Natural killer cell (primary cell): Measurements from ENCODE around the gene RINL. TPM values are rescaled to one million over a fixed set of nuclear protein-coding genes. Genes with fewer than 3 reads are reported as not detected.

ENCODE experiments used
- ATAC-seq, 3 donors: fragments of 150-1000 bp in 2 of 3; fragments of 200-7000 bp in 1 of 3; cut with Tn5 transposase; 1 replicate in 1 of 3; 2 replicates in 2 of 3; pipeline ENCODE4 v1.10.0; 2021; ENCODE audit warnings: mild to moderate bottlenecking in 2 of 3, moderate library complexity in 2 of 3
- DNase-seq, 2 donors: peaks; one replicate each; pipeline versions ENCODE4 v3.0.0 to v3.0.0-alpha.2; 2013 to 2021; ENCODE audit warnings: mixed read lengths in 1 of 2
- H3K27ac ChIP-seq: one replicate; pipeline ENCODE4 v1.5.1; 2013; ENCODE audit warnings: mild to moderate bottlenecking, low read length
- H3K27me3 ChIP-seq: one replicate; pipeline ENCODE4 v1.6.1; 2013; ENCODE audit warnings: low read length; ENCODE audit not compliant: control insufficient read depth, insufficient read depth
- H3K36me3 ChIP-seq: one replicate; pipeline ENCODE4 v1.6.1; 2013; ENCODE audit warnings: low read length; ENCODE audit not compliant: control insufficient read depth, insufficient read depth
- H3K4me1 ChIP-seq: one replicate; pipeline ENCODE4 v1.6.1; 2013; ENCODE audit warnings: low read length; ENCODE audit not compliant: control insufficient read depth, insufficient read depth
- H3K4me3 ChIP-seq: one replicate; pipeline ENCODE4 v1.5.1; 2013; ENCODE audit warnings: low read length
- H3K9me3 ChIP-seq: one replicate; pipeline ENCODE4 v1.6.1; 2013; ENCODE audit warnings: low read length; ENCODE audit not compliant: control insufficient read depth, insufficient read depth
- H3K27ac Mint-ChIP-seq, 2 donors: one replicate each; pipeline ENCODE4 v1.8.0; 2022; ENCODE audit warnings: mild to moderate bottlenecking in 2 of 2, mixed read lengths in 2 of 2, moderate library complexity in 1 of 2
- H3K27me3 Mint-ChIP-seq, 2 donors: one replicate each; pipeline ENCODE4 v1.8.0; 2022; ENCODE audit warnings: low read depth in 2 of 2, mixed read lengths in 2 of 2
- H3K36me3 Mint-ChIP-seq: one replicate; pipeline ENCODE4 v1.8.0; 2022; ENCODE audit warnings: mixed read lengths
- H3K4me1 Mint-ChIP-seq, 2 donors: one replicate each; pipeline ENCODE4 v1.8.0; 2022; ENCODE audit warnings: mixed read lengths in 2 of 2
- H3K4me3 Mint-ChIP-seq: one replicate; pipeline ENCODE4 v1.8.0; 2022; ENCODE audit warnings: mild to moderate bottlenecking, moderate library complexity, mixed read lengths
- H3K9me3 Mint-ChIP-seq, 2 donors: one replicate each; pipeline ENCODE4 v1.8.0; 2022; ENCODE audit warnings: mixed read lengths in 2 of 2
- WGBS: methylation state at CpG from one replicate; pipeline ENCODE4 v1.1.7; 2013; ENCODE audit warnings: missing lambda C conversion rate; ENCODE audit not compliant: insufficient coverage; 5-methylcytosine and 5-hydroxymethylcytosine counted together
- intact Hi-C: fragments of 100-400 bp; cut with micrococcal nuclease; formaldehyde crosslinking; loops from one replicate; pipeline ENCODE4 v1.14.2; 2022
- total RNA-seq, 4 donors: library from RNA; stranded (reverse); fragments of 120-200 nt in 1 of 4; gene quantifications; one replicate each; pipeline versions ENCODE4 v1.2.3 to v1.2.4, GENCODE V29; 2013 to 2022
- TF ChIP-seq, protein P1 (sequence below): fragments of 200-600 bp; IDR thresholded peaks from one replicate; pipeline ENCODE4 v1.8.0; 2022; ENCODE audit warnings: antibody characterized with exemption

Gene RINL
- total RNA-seq, 3 donors from 2014 or later (not counting 1 experiment from before 2014, with no cell fraction given): 59.7 to 65.6 (median 59.7) TPM

DNA sequence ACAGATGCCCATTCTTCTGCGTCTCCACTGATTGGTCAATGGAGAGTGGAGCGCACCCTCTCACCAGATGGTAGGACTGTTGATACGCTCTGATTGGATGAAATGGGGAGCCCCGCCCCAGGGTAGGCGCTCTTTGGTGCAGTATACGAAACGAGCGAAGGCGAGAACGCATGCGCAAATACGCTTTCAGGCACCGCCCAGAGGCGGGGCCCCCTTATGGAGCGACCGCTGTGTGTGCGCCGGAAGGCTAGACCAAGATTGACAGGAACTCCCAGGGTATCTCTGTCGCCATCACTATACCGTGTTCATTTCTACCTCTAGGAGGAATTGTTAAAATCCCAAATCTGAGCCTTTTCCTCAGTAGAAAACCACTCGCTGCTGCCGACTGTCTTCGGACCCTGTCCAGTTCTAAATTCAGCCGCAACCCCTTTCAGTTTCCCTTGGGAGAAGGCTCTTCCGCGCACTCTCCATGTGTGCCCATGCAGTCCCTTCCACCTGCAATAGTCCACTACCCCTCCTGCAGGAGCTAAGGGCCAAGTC lies 27.6 kb downstream of the RINL start:
- Mint-ChIP-seq H3K27ac (peak overlapping the region; percentile 99 to 100), H3K27me3 (no peaks in the 10 kb centered on the region), H3K4me3 (peak overlapping the region; percentile 96), H3K4me1 (peaks cover 54 to 67% of the 10 kb centered on the region in 2 donors), H3K36me3 (peaks cover 4% of the 10 kb centered on the region), H3K9me3 (no peaks in the 10 kb centered on the region)
- WGBS: 0% methylated on average over 26 of the region's 26 CpGs
- Histone ChIP-seq H3K36me3 (peaks cover 22% of the 10 kb centered on the region), H3K27ac (peak overlapping the region; percentile 97), H3K27me3 (no peaks in the 10 kb centered on the region), H3K9me3 (no peaks in the 10 kb centered on the region), H3K4me1 (peaks cover 58% of the 10 kb centered on the region), H3K4me3 (peak overlapping the region; percentile 84)
- DNase-seq (peak in 1 of 2 donors; percentile 100), ATAC-seq (peak; percentile 63 to 86 (median 71))
- TF ChIP-seq, protein P1, sequence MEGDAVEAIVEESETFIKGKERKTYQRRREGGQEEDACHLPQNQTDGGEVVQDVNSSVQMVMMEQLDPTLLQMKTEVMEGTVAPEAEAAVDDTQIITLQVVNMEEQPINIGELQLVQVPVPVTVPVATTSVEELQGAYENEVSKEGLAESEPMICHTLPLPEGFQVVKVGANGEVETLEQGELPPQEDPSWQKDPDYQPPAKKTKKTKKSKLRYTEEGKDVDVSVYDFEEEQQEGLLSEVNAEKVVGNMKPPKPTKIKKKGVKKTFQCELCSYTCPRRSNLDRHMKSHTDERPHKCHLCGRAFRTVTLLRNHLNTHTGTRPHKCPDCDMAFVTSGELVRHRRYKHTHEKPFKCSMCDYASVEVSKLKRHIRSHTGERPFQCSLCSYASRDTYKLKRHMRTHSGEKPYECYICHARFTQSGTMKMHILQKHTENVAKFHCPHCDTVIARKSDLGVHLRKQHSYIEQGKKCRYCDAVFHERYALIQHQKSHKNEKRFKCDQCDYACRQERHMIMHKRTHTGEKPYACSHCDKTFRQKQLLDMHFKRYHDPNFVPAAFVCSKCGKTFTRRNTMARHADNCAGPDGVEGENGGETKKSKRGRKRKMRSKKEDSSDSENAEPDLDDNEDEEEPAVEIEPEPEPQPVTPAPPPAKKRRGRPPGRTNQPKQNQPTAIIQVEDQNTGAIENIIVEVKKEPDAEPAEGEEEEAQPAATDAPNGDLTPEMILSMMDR: no peak
- intact Hi-C loops: loop anchor here (1.0 to 5.0 kb wide), 6 partner anchors 15 to 552 kb away; partner anchors contain the start of genes ECH1, MRPS12, NFKBIB and SARS2

DNA sequence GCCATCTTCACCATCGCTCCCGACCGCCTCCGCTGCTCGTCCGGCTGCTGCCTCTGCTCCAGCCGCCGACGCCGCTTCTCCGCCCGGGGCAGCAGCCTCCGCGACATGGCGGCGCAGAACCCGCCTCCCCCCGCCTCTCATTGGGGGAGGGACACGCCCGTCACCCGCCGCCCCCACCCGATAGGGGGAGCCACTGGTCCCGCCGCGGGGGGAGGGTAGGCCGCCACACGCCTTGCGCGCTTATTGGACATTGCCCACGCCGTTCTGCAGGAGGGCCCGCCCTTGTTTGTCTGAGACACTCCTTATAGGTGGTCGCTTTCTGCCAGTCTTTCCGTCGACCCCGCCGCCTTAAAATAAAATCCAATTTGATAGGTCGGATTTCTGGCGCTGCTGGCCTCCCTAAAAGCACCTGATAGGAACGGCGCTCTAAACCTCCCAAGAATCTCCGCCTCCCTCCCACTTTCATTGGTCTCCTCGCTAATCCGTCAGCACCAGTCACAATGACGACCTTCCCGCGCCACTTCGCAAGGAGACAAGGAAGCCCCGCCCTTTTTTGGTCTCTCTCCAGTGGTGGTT lies 28.1 kb downstream of the RINL start, which contains the start of gene HNRNPL:
Gene HNRNPL (minus strand): TSS at position 127 of the 576 bp plus-strand sequence. CDS start 20 bp downstream, at position 107.
- peaks cover 9% of the 10 kb centered on the region for H3K36me3 Mint-ChIP-seq
- H3K4me1 ChIP-seq: peaks cover 61% of the 10 kb centered on the region
- TF ChIP-seq, protein P1: peak; percentile 26
- peak in 1 of 2 donors; percentile 98 for DNase-seq
- H3K4me1 Mint-ChIP-seq: peaks cover 59 to 69% of the 10 kb centered on the region in 2 donors
- H3K27me3 Mint-ChIP-seq: no peaks in the 10 kb centered on the region
- under 1% methylated on average over 50 of the region's 50 CpGs for WGBS
- ATAC-seq: peak; percentile 58 to 85 (median 69)
- peaks cover 28% of the 10 kb centered on the region for H3K36me3 ChIP-seq
- H3K27ac ChIP-seq: peak within 1 kb of the TSS; percentile 97
- peak within 1 kb of the TSS; percentile 96 for H3K4me3 Mint-ChIP-seq
- peak within 1 kb of the TSS; percentile 84 for H3K4me3 ChIP-seq
- intact Hi-C loops: loop anchor here (1.0 to 5.0 kb wide), 6 partner anchors 15 to 553 kb away; partner anchors contain the start of genes ECH1, MRPS12, NFKBIB and SARS2
- H3K9me3 ChIP-seq: no peaks in the 10 kb centered on the region
- H3K27ac Mint-ChIP-seq: peak within 1 kb of the TSS; percentile 99 to 100
- no peaks in the 10 kb centered on the region for H3K27me3 ChIP-seq
- H3K9me3 Mint-ChIP-seq: no peaks in the 10 kb centered on the region

DNA sequence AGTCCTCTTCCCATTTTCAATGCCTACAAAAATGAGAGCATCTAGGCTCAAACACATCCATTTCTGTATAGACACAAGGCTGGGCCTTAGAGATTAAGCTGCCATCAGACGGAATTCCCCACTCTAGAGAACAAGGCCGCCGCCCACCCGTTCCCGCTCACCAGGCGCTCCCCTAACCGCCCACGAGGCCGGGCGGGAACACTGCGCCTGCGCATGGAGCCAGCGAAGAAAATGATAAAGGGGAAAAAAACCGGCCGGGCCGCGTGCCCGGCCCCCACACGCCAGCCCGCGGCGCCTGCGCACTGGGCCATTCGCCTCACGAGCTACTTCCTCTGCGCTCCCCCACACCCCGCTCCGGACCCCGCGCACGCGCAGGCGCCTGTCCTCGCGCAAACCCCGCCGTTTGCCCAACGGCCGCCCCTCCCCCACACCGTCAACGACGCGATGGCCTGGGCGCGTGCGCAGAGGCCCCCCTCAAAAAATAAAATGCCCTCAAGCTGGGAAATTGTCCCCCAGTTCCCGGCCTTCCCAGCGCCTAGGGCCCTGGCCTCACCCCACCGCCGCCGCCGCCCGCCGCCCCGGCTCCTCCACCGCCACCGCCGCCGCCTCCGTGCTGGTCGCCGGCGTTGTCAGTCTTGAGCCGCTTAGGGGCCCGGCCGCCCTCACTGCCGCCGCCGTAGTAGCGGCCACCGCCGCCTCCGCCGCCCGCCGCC lies 28.8 kb downstream of the RINL start:
- Mint-ChIP-seq H3K36me3 (peaks cover 14% of the 10 kb centered on the region), H3K4me1 (peaks cover 63 to 74% of the 10 kb centered on the region in 2 donors), H3K27ac (peak overlapping the region; percentile 99 to 100), H3K9me3 (no peaks in the 10 kb centered on the region), H3K27me3 (no peaks in the 10 kb centered on the region), H3K4me3 (peak overlapping the region; percentile 96)
- ATAC-seq: peak; percentile 21 to 52 (median 39)
- Histone ChIP-seq H3K9me3 (no peaks in the 10 kb centered on the region), H3K36me3 (peaks cover 34% of the 10 kb centered on the region), H3K27ac (peak overlapping the region; percentile 90), H3K4me1 (peaks cover 62% of the 10 kb centered on the region), H3K4me3 (peak overlapping the region; percentile 40), H3K27me3 (no peaks in the 10 kb centered on the region)
- intact Hi-C loops: no loop called here
- under 1% methylated on average over 76 of the region's 76 CpGs for WGBS
- TF ChIP-seq, protein P1: no peak
- peak; percentile 98 to 99 for DNase-seq
